GM13976 (cell line): ENCODE measurements around the gene MYLK3.

ENCODE experiments used
- DNase-seq: peaks from one replicate; pipeline ENCODE4 v3.0.0; 2012; ENCODE audit warnings: low spot score
- CTCF ChIP-seq: IDR thresholded peaks from 2 replicates; pipeline ENCODE4 v1.5.1; 2012; ENCODE audit warnings: borderline replicate concordance, mild to moderate bottlenecking; ENCODE audit not compliant: insufficient read depth; ENCODE audit errors: extremely low read depth, missing control alignments, control extremely low read depth
- in situ Hi-C: fragments of 300-500 bp; cut with MboI; formaldehyde crosslinking; loops from one replicate; pipeline ENCODE4 v1.12.0; 2022; ENCODE audit warnings: low sequenced_read_pairs, mixed read lengths, inconsistent platforms; ENCODE audit not compliant: unreplicated experiment

MYLK3 gene

GRCh38 chr16:46709469-46710005, 38.6 kb downstream of the MYLK3 start:
- DNase-seq, result no peak
- in situ Hi-C loops, result no loop called here
- TF ChIP-seq CTCF, result no peak

- no peak for TF ChIP-seq CTCF
- in situ Hi-C loops, result no loop called here
- DNase-seq, result no peak
Measured at GRCh38 chr16:46706642-46707041, 41.5 kb downstream of the MYLK3 start.

- DNase-seq, result no peak
- no peak for TF ChIP-seq CTCF
- in situ Hi-C loops, result no loop called here
Measured at GRCh38 chr16:46702030-46702429, 46.1 kb downstream of the MYLK3 start.

GRCh38 chr16:46701615-46702014, 46.5 kb downstream of the MYLK3 start:
- in situ Hi-C loops, result no loop called here
- TF ChIP-seq CTCF, result no peak
- DNase-seq, result no peak

- in situ Hi-C loops, result no loop called here
- DNase-seq, result no peak
- no peak for TF ChIP-seq CTCF
Measured at GRCh38 chr16:46700048-46700447, 48.1 kb downstream of the MYLK3 start.

- no peak for DNase-seq
- in situ Hi-C loops, result no loop called here
- TF ChIP-seq CTCF, result no peak
Measured at GRCh38 chr16:46696957-46697356, 51.2 kb downstream of the MYLK3 start.

- TF ChIP-seq CTCF, result no peak
- in situ Hi-C loops, result no loop called here
- no peak for DNase-seq
Measured at GRCh38 chr16:46695937-46696336, 52.2 kb downstream of the MYLK3 start.
